ENCODE data around the gene PDE3A.

Gene PDE3A

GRCh38 chr12:20366776-20367409, 1.4 kb upstream of the PDE3A start:
- DNase-seq (ENCODE audit: low spot score): no peak
- TF ChIP-seq CTCF (IDR thresholded peaks at IDR 0.05; ENCODE audit: extremely low read depth, insufficient read depth, missing control alignments): no peak
- in situ Hi-C loops (cut with MboI; ENCODE audit: low pct_unique_long_range_greater_than_20kb, low sequenced_read_pairs, unreplicated experiment): no loop called here

GRCh38 chr12:20367583-20368113, 689 bp upstream of the PDE3A start:
- no peak for TF ChIP-seq CTCF (IDR thresholded peaks at IDR 0.05; ENCODE audit: extremely low read depth, insufficient read depth, missing control alignments)
- in situ Hi-C loops (cut with MboI; ENCODE audit: low pct_unique_long_range_greater_than_20kb, low sequenced_read_pairs, unreplicated experiment): no loop called here
- DNase-seq (ENCODE audit: low spot score): no peak

GRCh38 chr12:20368651-20369304, 441 bp downstream of the PDE3A start:
- DNase-seq (ENCODE audit: low spot score): peak; percentile 35
- TF ChIP-seq CTCF (IDR thresholded peaks at IDR 0.05; ENCODE audit: extremely low read depth, insufficient read depth, missing control alignments): no peak
- in situ Hi-C loops (cut with MboI; ENCODE audit: low pct_unique_long_range_greater_than_20kb, low sequenced_read_pairs, unreplicated experiment): no loop called here

GRCh38 chr12:20369305-20370013, 1.1 kb downstream of the PDE3A start:
- DNase-seq (ENCODE audit: low spot score): peak; percentile 32
- in situ Hi-C loops (cut with MboI; ENCODE audit: low pct_unique_long_range_greater_than_20kb, low sequenced_read_pairs, unreplicated experiment): no loop called here
- no peak for TF ChIP-seq CTCF (IDR thresholded peaks at IDR 0.05; ENCODE audit: extremely low read depth, insufficient read depth, missing control alignments)

- TF ChIP-seq CTCF (IDR thresholded peaks at IDR 0.05; ENCODE audit: extremely low read depth, insufficient read depth, missing control alignments): no peak
- in situ Hi-C loops (cut with MboI; ENCODE audit: low pct_unique_long_range_greater_than_20kb, low sequenced_read_pairs, unreplicated experiment): no loop called here
- DNase-seq (ENCODE audit: low spot score): no peak
These were observed 1.7 kb downstream of the PDE3A start for GRCh38 chr12:20370014-20370386.

- DNase-seq (ENCODE audit: low spot score): no peak
These were observed 2.7 kb downstream of the PDE3A start for GRCh38 chr12:20370866-20371519.

More at GRCh38 chr12:20370866-20371519, 2.7 kb downstream of the PDE3A start:
- in situ Hi-C loops (cut with MboI; ENCODE audit: low pct_unique_long_range_greater_than_20kb, low sequenced_read_pairs, unreplicated experiment): no loop called here
- no peak for TF ChIP-seq CTCF (IDR thresholded peaks at IDR 0.05; ENCODE audit: extremely low read depth, insufficient read depth, missing control alignments)
